Activated T-cell treated with anti-CD3 and anti-CD28 coated beads for 24 hours (primary cell): ENCODE data around the gene MBD5.

Source experiments
- DNase-seq: peaks from one replicate; pipeline ENCODE4 v3.0.0-alpha.2; 2020; ENCODE audit warnings: low read depth

Gene MBD5

GRCh38 chr2:148303161-148303560, 282.3 kb downstream of the MBD5 start:
- no peak for DNase-seq

- DNase-seq: no peak
Measured at GRCh38 chr2:148305476-148305875, 284.6 kb downstream of the MBD5 start.

DNA sequence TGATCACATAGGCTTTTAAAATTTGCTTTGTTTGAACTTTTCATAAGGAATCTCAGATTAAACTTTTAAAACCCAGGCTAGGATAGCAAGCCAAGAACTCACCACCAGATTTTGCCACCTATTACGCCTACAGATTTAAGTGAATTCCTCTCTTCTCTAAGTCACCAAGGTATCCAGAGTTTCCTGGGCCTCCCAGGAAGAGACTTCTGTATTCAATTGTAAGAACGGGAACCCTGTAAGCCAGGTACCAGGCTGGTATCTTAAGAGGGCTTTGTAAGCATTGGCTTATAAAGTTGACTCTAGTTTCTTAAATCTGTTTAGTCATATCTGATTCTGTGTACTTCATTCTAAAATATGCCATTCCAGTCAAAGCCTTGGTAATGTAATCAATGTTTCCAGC, 285.1 kb downstream of the MBD5 start:
- DNase-seq: no peak

DNA sequence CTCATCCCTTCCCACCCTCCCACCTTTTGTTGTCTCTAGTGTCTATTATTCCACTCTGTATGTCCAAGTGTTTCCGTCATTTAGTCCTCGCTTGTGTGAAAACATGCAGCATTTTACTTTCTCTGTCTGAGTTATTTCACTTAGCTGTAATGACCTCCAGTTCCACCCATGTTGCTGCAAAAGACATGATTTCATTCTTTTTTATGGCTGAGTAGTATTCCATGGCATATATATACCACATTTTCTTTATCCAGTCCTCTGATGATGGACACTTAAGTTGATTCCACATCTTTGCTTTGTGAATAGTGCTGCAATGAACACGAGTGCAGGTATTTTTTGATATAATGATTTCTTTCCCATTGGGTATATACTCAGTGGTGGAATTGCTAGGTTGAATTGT, 296.7 kb downstream of the MBD5 start:
- DNase-seq: no peak

GRCh38 chr2:148338541-148338940, 317.6 kb downstream of the MBD5 start:
- no peak for DNase-seq

DNA sequence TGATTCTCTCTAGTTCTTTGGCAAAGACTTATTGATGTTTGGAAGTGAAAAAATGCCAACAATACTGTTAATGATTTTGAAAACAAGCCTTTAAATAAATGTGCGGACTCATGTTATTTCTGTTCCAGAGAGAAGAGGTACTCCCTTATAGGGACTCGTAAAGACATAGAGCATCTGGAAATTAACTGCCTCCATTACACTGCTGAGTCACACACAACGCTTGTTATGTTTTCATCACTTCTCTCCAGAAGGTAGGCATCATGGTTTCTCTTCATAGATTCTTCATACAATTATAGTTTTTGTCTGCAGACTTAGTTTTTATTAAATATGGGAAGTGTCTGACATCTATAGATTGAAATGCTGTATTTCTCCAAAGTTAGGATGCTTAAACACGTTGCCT, 321.2 kb downstream of the MBD5 start:
- DNase-seq: no peak

DNA sequence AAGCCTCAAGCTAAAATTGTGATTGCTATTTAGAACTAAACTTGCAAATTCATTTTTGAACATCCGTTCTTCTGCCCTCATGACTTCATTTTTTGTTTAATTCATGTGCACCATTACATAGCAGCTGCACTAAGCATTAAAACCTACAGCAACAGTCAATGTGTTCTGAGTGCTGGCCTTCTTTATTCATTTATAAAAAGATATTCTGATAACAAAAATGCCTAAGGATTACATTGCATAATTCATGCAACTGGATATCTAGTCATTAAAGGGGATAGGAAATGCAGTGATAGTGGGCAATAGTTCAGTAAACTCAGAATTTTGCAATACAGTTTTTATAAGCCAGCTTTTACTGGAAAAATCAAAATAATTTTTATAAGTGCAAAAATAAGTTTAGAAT, 329.3 kb downstream of the MBD5 start:
- no peak for DNase-seq

DNA sequence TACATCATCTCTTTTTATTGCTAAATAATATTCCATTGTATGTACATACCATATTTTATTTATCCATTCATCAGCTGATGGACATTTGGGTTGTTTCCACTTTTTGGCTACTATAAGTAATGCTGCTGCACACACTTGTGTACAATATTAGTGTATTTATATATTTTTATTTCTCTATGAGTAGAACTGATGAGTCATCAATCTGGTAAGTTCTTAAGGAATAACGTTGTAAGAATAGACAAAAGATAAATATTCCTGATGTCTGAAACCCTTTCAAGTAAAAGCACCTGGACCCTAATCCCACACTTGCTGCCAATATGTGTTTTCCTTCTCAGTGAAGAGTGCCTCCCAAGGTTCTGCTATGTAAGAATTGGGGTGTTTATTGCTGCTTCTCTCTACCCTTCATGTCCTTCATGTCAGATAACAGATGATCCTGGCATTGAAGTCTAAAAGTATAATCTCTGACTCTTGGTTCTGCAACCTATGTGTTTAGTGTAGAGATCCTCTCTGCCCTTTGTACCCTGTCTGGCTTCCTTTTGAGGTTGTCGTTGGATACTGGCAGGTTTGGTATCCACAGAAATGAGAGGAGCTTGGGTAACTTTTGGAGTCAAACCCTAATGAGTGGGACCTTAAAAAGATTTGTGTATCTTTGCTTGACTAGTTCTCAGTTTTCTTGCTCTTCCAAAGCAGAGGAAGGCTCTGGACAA, 330.7 kb downstream of the MBD5 start:
- no peak for DNase-seq

- DNase-seq: no peak
Measured at GRCh38 chr2:148358375-148358774, 337.5 kb downstream of the MBD5 start.

- no peak for DNase-seq
Measured at GRCh38 chr2:148360662-148361061, 339.8 kb downstream of the MBD5 start.

GRCh38 chr2:148362144-148362796, 341.4 kb downstream of the MBD5 start:
- no peak for DNase-seq

DNA sequence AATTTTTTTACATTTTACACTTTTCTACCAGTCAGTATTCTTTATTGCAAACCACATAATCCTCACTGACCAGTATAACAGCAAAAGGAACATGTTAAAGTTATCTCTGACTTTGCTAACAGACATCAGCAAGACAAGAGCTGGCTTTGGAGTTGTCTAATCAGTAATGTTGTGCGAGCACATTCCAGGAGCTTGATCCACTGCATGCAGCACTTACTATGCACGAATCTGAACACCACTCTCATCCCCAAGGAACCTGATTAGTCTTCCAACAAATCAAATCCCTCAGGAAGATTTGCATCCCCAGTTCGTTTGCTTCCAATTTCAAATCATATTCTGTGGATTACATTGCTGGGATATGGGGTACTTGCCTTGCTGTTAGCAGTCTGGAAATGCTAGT, 354.3 kb downstream of the MBD5 start:
- no peak for DNase-seq

DNA sequence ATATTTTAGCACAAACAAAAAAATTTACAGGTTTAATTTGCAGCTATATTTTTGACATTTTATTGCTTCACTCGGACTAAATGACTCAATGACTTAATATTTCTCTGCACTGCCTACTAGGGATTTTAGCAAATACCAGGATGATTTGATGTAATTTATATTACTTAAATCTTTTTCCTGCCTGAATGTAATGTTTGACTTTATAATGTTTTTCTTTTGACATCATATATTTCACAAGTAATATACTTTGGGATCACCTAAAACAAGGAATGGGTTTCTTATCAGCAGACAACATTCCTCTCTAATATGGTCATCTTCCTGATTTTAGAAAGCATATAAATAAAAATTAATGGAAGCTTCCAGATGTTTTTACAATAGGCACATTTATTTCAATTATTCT, 370.4 kb downstream of the MBD5 start:
- no peak for DNase-seq

- DNase-seq: no peak
Measured at GRCh38 chr2:148402786-148403185, 381.9 kb downstream of the MBD5 start.

GRCh38 chr2:148410899-148411298, 390.0 kb downstream of the MBD5 start:
- no peak for DNase-seq

DNA sequence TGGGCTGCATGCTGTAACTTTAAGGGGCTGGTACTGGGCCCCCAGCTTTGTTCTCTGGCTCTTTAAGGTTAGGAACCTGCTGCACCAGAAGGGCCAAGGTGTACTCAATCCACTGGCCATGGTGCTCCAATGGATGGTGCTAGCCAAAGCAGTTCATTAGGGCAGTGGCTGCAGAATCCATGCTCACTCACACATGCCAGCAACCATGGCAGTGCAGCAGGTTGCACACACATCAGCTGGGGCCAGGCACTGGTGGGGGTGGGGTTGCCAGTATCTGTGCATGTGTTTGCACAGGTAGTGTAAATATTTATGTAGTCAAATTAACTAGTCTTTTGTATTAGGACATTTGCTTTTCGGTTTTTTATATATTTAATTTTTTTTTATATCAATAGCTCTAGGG, 395.4 kb downstream of the MBD5 start:
- no peak for DNase-seq

DNA sequence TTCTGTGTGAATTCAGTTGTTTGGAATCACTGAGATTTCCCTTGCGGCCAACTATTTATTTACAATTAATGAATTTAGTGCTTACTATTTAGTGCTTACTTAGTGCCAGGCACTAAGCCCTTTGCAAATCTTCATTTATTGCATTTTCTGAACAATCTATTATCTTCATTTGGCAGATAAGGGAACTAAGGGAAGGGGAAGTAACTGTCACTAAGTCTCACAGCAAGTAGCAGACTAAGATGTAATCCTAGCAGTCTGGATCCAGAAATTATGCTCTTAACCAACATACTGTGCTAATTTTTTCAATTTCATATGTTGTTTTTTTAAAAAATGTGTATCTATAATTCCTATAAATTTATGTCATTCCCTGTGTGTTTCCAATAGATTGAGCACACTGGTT, 409.2 kb downstream of the MBD5 start:
- DNase-seq: no peak

GRCh38 chr2:148447877-148448276, 427.0 kb downstream of the MBD5 start:
- DNase-seq: no peak

GRCh38 chr2:148450531-148450930, 429.6 kb downstream of the MBD5 start:
- no peak for DNase-seq

DNA sequence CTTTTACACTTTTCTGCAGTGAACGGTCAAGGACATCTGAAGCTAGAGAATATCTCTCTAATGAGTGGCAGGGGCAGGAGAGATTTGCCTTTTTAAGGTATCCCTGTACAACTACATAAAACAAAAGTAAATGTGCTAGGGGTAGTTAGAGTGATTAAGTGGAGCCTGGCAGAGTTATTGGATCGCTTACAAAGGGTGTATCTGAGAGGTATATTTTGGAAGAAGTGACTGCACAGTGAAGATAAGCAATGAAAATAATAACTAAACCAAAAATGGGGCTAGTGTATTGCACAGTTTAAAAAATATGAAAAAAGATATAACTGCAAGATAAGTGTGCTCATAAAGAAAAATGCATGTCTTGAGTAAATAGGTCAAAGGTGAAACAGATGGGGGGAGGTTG, 430.2 kb downstream of the MBD5 start:
- no peak for DNase-seq

DNA sequence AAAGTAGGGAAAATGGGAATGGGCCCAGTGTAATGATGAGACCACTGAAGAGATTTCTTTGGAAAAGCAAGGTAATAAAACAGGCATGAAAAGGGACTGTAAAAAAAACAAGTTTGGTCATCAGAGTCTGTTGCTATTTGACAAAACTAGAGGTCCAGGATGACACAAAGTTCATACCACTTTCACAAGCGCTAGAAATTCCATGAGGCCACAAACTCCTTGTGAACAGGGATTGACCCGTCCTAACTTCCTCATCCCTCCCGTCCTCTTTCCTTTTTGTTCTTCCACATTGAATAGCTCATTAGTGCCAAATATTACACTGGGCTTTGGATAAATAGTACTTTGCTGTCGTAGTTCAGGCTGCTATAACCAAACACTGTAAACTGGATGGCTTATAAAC, 434.9 kb downstream of the MBD5 start:
- DNase-seq: no peak

- no peak for DNase-seq
Measured at GRCh38 chr2:148458171-148458570, 437.3 kb downstream of the MBD5 start.

DNA sequence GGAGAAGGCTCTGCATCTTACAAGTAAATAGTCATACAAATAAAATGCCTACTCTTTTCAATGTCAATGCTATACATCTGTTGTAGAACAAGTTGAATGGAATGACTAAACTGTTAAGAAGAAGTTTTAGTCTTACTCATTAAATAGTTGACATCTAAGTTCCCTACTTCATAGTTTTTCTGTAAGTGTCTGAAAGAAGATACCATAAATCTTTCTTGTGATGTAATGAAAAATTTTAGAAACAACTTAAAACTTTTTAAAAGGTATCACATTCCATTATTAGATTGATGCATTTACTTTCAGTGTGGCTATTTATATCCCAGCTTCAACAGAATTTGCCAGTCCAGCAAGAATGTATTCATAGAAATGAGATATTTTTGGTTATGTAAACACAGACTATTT, 438.5 kb downstream of the MBD5 start:
- no peak for DNase-seq

- DNase-seq: no peak
Measured at GRCh38 chr2:148461876-148462275, 441.0 kb downstream of the MBD5 start.
